HCT116 (cell line): ENCODE measurements around the gene SPATA33.

ENCODE experiments used
- EGR1 ChIP-seq: IDR thresholded peaks from 2 replicates; pipeline ENCODE4 v1.6.1; 2012; ENCODE audit warnings: low read depth
- EZH2 ChIP-seq: fragments of 200-600 bp; sonication (generic); IDR thresholded peaks from 2 replicates; pipeline ENCODE4 v1.6.1; 2017; ENCODE audit warnings: antibody characterized with exemption, mixed run types
- POLR2A ChIP-seq: IDR thresholded peaks from 2 replicates; pipeline ENCODE4 v1.7.0; 2011; ENCODE audit warnings: borderline replicate concordance; ENCODE audit not compliant: insufficient read depth, insufficient read length; ENCODE audit errors: extremely low read depth
- POLR2AphosphoS5 ChIP-seq: IDR thresholded peaks from 2 replicates; pipeline ENCODE4 v1.6.1; 2011; ENCODE audit warnings: mild to moderate bottlenecking, low read depth, low read length, moderate library complexity
- SIN3A ChIP-seq: IDR thresholded peaks from 2 replicates; pipeline ENCODE4 v1.6.1; 2012; ENCODE audit warnings: low read depth
- SRF ChIP-seq: IDR thresholded peaks from 2 replicates; pipeline ENCODE4 v1.6.1; 2012; ENCODE audit warnings: low read depth
- YY1 ChIP-seq: IDR thresholded peaks from 2 replicates; pipeline ENCODE4 v1.6.1; 2011; ENCODE audit warnings: low read length, low read depth, moderate library complexity, mild to moderate bottlenecking; ENCODE audit not compliant: insufficient replicate concordance; ENCODE audit errors: extremely low read depth
- TF ChIP-seq, protein P1 (sequence below), 3 experiments: fragments of 200-600 bp in 1 of 3; sonication (generic) in 1 of 3; IDR thresholded peaks in 2 of 3; conservative IDR thresholded peaks in 1 of 3; 2 replicates each; pipeline ENCODE4 v1.5.1; 2012 to 2017; ENCODE audit warnings: low read depth in 2 of 3, low read length in 2 of 3, antibody characterized with exemption in 1 of 3, borderline replicate concordance in 1 of 3, control low read depth in 1 of 3, mild to moderate bottlenecking in 1 of 3, mixed read lengths in 1 of 3, mixed run types in 1 of 3, moderate library complexity in 1 of 3; ENCODE audit not compliant: insufficient read depth in 1 of 3
- TF ChIP-seq, protein P2 (sequence below): IDR thresholded peaks from 2 replicates; pipeline ENCODE4 v1.6.1; 2012

DNA sequence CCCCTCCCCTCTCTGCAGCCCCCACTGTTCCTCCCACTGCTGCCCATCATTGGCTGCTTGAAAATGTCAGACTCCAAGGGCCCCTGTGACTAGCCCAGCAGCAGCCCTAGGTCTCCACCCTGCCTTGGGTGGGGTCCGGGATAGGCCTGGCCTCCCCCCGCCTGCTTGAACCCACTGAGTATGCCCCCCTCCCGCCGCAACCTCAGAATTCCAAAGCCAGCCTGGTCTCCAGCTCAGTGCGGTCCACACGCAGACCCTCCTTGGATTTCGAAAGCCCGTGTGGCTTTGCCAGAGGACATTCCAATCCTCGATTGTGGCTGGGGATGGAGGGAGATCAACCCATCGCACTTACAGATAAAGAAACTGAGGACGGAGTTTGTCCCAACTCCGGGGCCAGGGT lies 37.8 kb upstream of the SPATA33 start:
- TF ChIP-seq YY1 (no peak), POLR2A (no peak), EZH2 (no peak), EGR1 (no peak), SRF (no peak), SIN3A (no peak), POLR2AphosphoS5 (no peak)
- TF ChIP-seq, protein P1, sequence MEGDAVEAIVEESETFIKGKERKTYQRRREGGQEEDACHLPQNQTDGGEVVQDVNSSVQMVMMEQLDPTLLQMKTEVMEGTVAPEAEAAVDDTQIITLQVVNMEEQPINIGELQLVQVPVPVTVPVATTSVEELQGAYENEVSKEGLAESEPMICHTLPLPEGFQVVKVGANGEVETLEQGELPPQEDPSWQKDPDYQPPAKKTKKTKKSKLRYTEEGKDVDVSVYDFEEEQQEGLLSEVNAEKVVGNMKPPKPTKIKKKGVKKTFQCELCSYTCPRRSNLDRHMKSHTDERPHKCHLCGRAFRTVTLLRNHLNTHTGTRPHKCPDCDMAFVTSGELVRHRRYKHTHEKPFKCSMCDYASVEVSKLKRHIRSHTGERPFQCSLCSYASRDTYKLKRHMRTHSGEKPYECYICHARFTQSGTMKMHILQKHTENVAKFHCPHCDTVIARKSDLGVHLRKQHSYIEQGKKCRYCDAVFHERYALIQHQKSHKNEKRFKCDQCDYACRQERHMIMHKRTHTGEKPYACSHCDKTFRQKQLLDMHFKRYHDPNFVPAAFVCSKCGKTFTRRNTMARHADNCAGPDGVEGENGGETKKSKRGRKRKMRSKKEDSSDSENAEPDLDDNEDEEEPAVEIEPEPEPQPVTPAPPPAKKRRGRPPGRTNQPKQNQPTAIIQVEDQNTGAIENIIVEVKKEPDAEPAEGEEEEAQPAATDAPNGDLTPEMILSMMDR (IDR thresholded peaks at IDR 0.05 in 2 of 3, conservative IDR thresholded peaks at IDR 0.05 in 1 of 3; ENCODE audit: borderline replicate concordance in 1 of 3, insufficient read depth in 1 of 3, low read depth in 2 of 3, low read length in 2 of 3) = no peak
- TF ChIP-seq, protein P2, sequence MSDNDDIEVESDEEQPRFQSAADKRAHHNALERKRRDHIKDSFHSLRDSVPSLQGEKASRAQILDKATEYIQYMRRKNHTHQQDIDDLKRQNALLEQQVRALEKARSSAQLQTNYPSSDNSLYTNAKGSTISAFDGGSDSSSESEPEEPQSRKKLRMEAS = no peak
